ENCODE measurements around the gene TNFAIP8. TPM values are rescaled to one million over a fixed set of nuclear protein-coding genes. Genes with fewer than 3 reads are reported as not detected.
A peak's percentile ranks its signal among the peaks of the same experiment; 100 is the strongest.
"Not testable (repeated sequence)": the region's sequence is repeated elsewhere in the genome, so short reads cannot be mapped to it uniquely, and the experiment has no call there.

TNFAIP8 gene
- total RNA-seq, 2 donors from 2014 or later = 29.6 to 39.5 TPM

- H3K4me1 ChIP-seq (ENCODE audit: control insufficient read depth, insufficient read depth, low read length) = peaks cover 12% of the 10 kb centered on the region
- DNase-seq = no peak
- H3K9me3 ChIP-seq (ENCODE audit: control insufficient read depth, low read length) = peaks cover 33% of the 10 kb centered on the region
- Mint-ChIP-seq H3K9me3 (peaks cover 35% of the 10 kb centered on the region), H3K4me1 (peaks cover 30% of the 10 kb centered on the region), H3K4me3 (no peak overlapping the region), H3K27ac (peak overlapping the region; percentile 84), H3K36me3 (ENCODE audit: low read depth) (peaks cover 7% of the 10 kb centered on the region), H3K27me3 (ENCODE audit: insufficient read depth) (no peaks in the 10 kb centered on the region)
- H3K27ac ChIP-seq (ENCODE audit: low read depth, low read length) = no peak overlapping the region
- no peaks in the 10 kb centered on the region for H3K36me3 ChIP-seq (ENCODE audit: control insufficient read depth, insufficient read depth, low read length)
- H3K9ac ChIP-seq (ENCODE audit: extremely low read depth, low read length, poor library complexity, severe bottlenecking) = no peak overlapping the region
- no peak for TF ChIP-seq CTCF (conservative IDR thresholded peaks at IDR 0.05)
- WGBS, 2 experiments (ENCODE audit: insufficient coverage in 1 of 2, insufficient read length in 1 of 2) = 92% methylated on average over 2 of the region's 2 CpGs; no CpG with 5 or more reads in 1 of the 2 experiments
- H3K27me3 ChIP-seq (ENCODE audit: control insufficient read depth, insufficient read depth, low read length, poor library complexity, severe bottlenecking) = no peaks in the 10 kb centered on the region
- H3K4me3 ChIP-seq (ENCODE audit: low read length) = no peak overlapping the region
These were observed 71.2 kb downstream of the TNFAIP8 start for GRCh38 chr5:119427060-119427459.

GRCh38 chr5:119427596-119427995 lies 71.8 kb downstream of the TNFAIP8 start:
- Histone ChIP-seq H3K4me1 (ENCODE audit: control insufficient read depth, insufficient read depth, low read length) (peaks cover 12% of the 10 kb centered on the region), H3K9me3 (ENCODE audit: control insufficient read depth, low read length) (peaks cover 38% of the 10 kb centered on the region)
- DNase-seq; H3K4me3 Mint-ChIP-seq; H3K27ac ChIP-seq (ENCODE audit: low read depth, low read length); H3K4me3 ChIP-seq (ENCODE audit: low read length); H3K9ac ChIP-seq (ENCODE audit: extremely low read depth, low read length, poor library complexity, severe bottlenecking); H3K36me3 ChIP-seq (ENCODE audit: control insufficient read depth, insufficient read depth, low read length); H3K27me3 ChIP-seq (ENCODE audit: control insufficient read depth, insufficient read depth, low read length, poor library complexity, severe bottlenecking); H3K27me3 Mint-ChIP-seq (ENCODE audit: insufficient read depth): not testable (repeated sequence)
- WGBS, 2 experiments (ENCODE audit: insufficient coverage in 1 of 2, insufficient read length in 1 of 2) = 43 to 69% methylated on average over 2 to 4 of the region's 4 CpGs
- H3K27ac Mint-ChIP-seq = peak overlapping the region; percentile 84
- H3K4me1 Mint-ChIP-seq = peaks cover 30% of the 10 kb centered on the region
- H3K9me3 Mint-ChIP-seq = peaks cover 40% of the 10 kb centered on the region
- peaks cover 12% of the 10 kb centered on the region for H3K36me3 Mint-ChIP-seq (ENCODE audit: low read depth)

- H3K27ac ChIP-seq (ENCODE audit: low read depth, low read length); H3K27me3 ChIP-seq (ENCODE audit: control insufficient read depth, insufficient read depth, low read length, poor library complexity, severe bottlenecking); H3K9ac ChIP-seq (ENCODE audit: extremely low read depth, low read length, poor library complexity, severe bottlenecking); H3K36me3 ChIP-seq (ENCODE audit: control insufficient read depth, insufficient read depth, low read length); DNase-seq; H3K27me3 Mint-ChIP-seq (ENCODE audit: insufficient read depth): not testable (repeated sequence)
- H3K4me1 ChIP-seq (ENCODE audit: control insufficient read depth, insufficient read depth, low read length) = peaks cover 12% of the 10 kb centered on the region
- WGBS, 2 experiments (ENCODE audit: insufficient coverage in 1 of 2, insufficient read length in 1 of 2) = no CpG with 5 or more reads among the region's 1 CpG
- peaks cover 30% of the 10 kb centered on the region for H3K4me1 Mint-ChIP-seq
- H3K4me3 ChIP-seq (ENCODE audit: low read length) = peak overlapping the region; percentile 60
- H3K27ac Mint-ChIP-seq = peak overlapping the region; percentile 84
- H3K4me3 Mint-ChIP-seq = peak overlapping the region; percentile 2
- H3K9me3 Mint-ChIP-seq = peaks cover 46% of the 10 kb centered on the region
- peaks cover 12% of the 10 kb centered on the region for H3K36me3 Mint-ChIP-seq (ENCODE audit: low read depth)
- peaks cover 40% of the 10 kb centered on the region for H3K9me3 ChIP-seq (ENCODE audit: control insufficient read depth, low read length)
These were observed 72.3 kb downstream of the TNFAIP8 start for GRCh38 chr5:119428166-119428565.

- H3K4me1 Mint-ChIP-seq = peaks cover 30% of the 10 kb centered on the region
- H3K36me3 ChIP-seq (ENCODE audit: control insufficient read depth, insufficient read depth, low read length); H3K27me3 ChIP-seq (ENCODE audit: control insufficient read depth, insufficient read depth, low read length, poor library complexity, severe bottlenecking); H3K27ac ChIP-seq (ENCODE audit: low read depth, low read length); H3K9ac ChIP-seq (ENCODE audit: extremely low read depth, low read length, poor library complexity, severe bottlenecking); H3K27me3 Mint-ChIP-seq (ENCODE audit: insufficient read depth); DNase-seq: not testable (repeated sequence)
- peak overlapping the region; percentile 2 for H3K4me3 Mint-ChIP-seq
- peaks cover 43% of the 10 kb centered on the region for H3K9me3 ChIP-seq (ENCODE audit: control insufficient read depth, low read length)
- peaks cover 50% of the 10 kb centered on the region for H3K9me3 Mint-ChIP-seq
- peaks cover 12% of the 10 kb centered on the region for H3K4me1 ChIP-seq (ENCODE audit: control insufficient read depth, insufficient read depth, low read length)
- peak overlapping the region; percentile 60 for H3K4me3 ChIP-seq (ENCODE audit: low read length)
- H3K36me3 Mint-ChIP-seq (ENCODE audit: low read depth) = peaks cover 12% of the 10 kb centered on the region
- peak overlapping the region; percentile 84 for H3K27ac Mint-ChIP-seq
- WGBS, 2 experiments (ENCODE audit: insufficient coverage in 1 of 2, insufficient read length in 1 of 2) = 94 to 100% methylated on average over 1 to 3 of the region's 3 CpGs
These were observed 72.8 kb downstream of the TNFAIP8 start for GRCh38 chr5:119428574-119428973.

GRCh38 chr5:119432674-119433237 lies 76.9 kb downstream of the TNFAIP8 start:
- not testable (repeated sequence) for H3K27ac Mint-ChIP-seq; H3K36me3 ChIP-seq (ENCODE audit: control insufficient read depth, insufficient read depth, low read length); H3K4me3 Mint-ChIP-seq; H3K4me1 Mint-ChIP-seq; H3K9ac ChIP-seq (ENCODE audit: extremely low read depth, low read length, poor library complexity, severe bottlenecking); H3K27ac ChIP-seq (ENCODE audit: low read depth, low read length); DNase-seq; H3K4me3 ChIP-seq (ENCODE audit: low read length); H3K4me1 ChIP-seq (ENCODE audit: control insufficient read depth, insufficient read depth, low read length); H3K27me3 Mint-ChIP-seq (ENCODE audit: insufficient read depth); H3K27me3 ChIP-seq (ENCODE audit: control insufficient read depth, insufficient read depth, low read length, poor library complexity, severe bottlenecking)
- H3K36me3 Mint-ChIP-seq (ENCODE audit: low read depth) = peaks cover 27% of the 10 kb centered on the region
- H3K9me3 Mint-ChIP-seq = peaks cover 92% of the 10 kb centered on the region
- WGBS, 2 experiments (ENCODE audit: insufficient coverage in 1 of 2, insufficient read length in 1 of 2) = 92 to 94% methylated on average over 9 to 10 of the region's 10 CpGs
- peaks cover 85% of the 10 kb centered on the region for H3K9me3 ChIP-seq (ENCODE audit: control insufficient read depth, low read length)
